ENCODE data around the gene ANGPTL1.

ANGPTL1 gene

GRCh38 chr1:178819123-178819522 is 51.8 kb downstream of the ANGPTL1 start:
- TF ChIP-seq MYC (IDR thresholded peaks at IDR 0.05; ENCODE audit: low read depth, low read length): no peak
- no peak for TF ChIP-seq CTCF (IDR thresholded peaks at IDR 0.05; ENCODE audit: low read depth, low read length)
- no peak for TF ChIP-seq POLR2A (IDR thresholded peaks at IDR 0.05; ENCODE audit: extremely low read depth, insufficient read length)
- no peak for TF ChIP-seq MAX (IDR thresholded peaks at IDR 0.05; ENCODE audit: low read depth, low read length)
- H3K4me3 ChIP-seq (ENCODE audit: low read depth, low read length): no peak overlapping the region
- no peak for DNase-seq (ENCODE audit: low read depth)

GRCh38 chr1:178818416-178818815 is 52.5 kb downstream of the ANGPTL1 start:
- no peak for DNase-seq (ENCODE audit: low read depth)
- no peak overlapping the region for H3K4me3 ChIP-seq (ENCODE audit: low read depth, low read length)
- TF ChIP-seq POLR2A (IDR thresholded peaks at IDR 0.05; ENCODE audit: extremely low read depth, insufficient read length) (no peak), MAX (IDR thresholded peaks at IDR 0.05; ENCODE audit: low read depth, low read length) (no peak), CTCF (IDR thresholded peaks at IDR 0.05; ENCODE audit: low read depth, low read length) (no peak), MYC (IDR thresholded peaks at IDR 0.05; ENCODE audit: low read depth, low read length) (no peak)

GRCh38 chr1:178810585-178810984 is 60.3 kb downstream of the ANGPTL1 start:
- no peak for DNase-seq (ENCODE audit: low read depth)
- H3K4me3 ChIP-seq (ENCODE audit: low read depth, low read length): no peak overlapping the region
- TF ChIP-seq CTCF (IDR thresholded peaks at IDR 0.05; ENCODE audit: low read depth, low read length): no peak
- TF ChIP-seq MAX (IDR thresholded peaks at IDR 0.05; ENCODE audit: low read depth, low read length): no peak

- TF ChIP-seq CTCF (IDR thresholded peaks at IDR 0.05; ENCODE audit: low read depth, low read length) (no peak), POLR2A (IDR thresholded peaks at IDR 0.05; ENCODE audit: extremely low read depth, insufficient read length) (no peak), MAX (IDR thresholded peaks at IDR 0.05; ENCODE audit: low read depth, low read length) (no peak), MYC (IDR thresholded peaks at IDR 0.05; ENCODE audit: low read depth, low read length) (no peak)
- H3K4me3 ChIP-seq (ENCODE audit: low read depth, low read length): no peak overlapping the region
- DNase-seq (ENCODE audit: low read depth): no peak
Measured at GRCh38 chr1:178808529-178808928, 62.3 kb downstream of the ANGPTL1 start.

- no peak for TF ChIP-seq MYC (IDR thresholded peaks at IDR 0.05; ENCODE audit: low read depth, low read length)
- TF ChIP-seq CTCF (IDR thresholded peaks at IDR 0.05; ENCODE audit: low read depth, low read length): no peak
- no peak for TF ChIP-seq POLR2A (IDR thresholded peaks at IDR 0.05; ENCODE audit: extremely low read depth, insufficient read length)
- no peak for TF ChIP-seq MAX (IDR thresholded peaks at IDR 0.05; ENCODE audit: low read depth, low read length)
- no peak overlapping the region for H3K4me3 ChIP-seq (ENCODE audit: low read depth, low read length)
- no peak for DNase-seq (ENCODE audit: low read depth)
Measured at GRCh38 chr1:178806665-178807300, 64.1 kb downstream of the ANGPTL1 start.
